Keratinocyte (primary cell): ENCODE measurements around the gene TSPAN18. TPM values are rescaled to one million over a fixed set of nuclear protein-coding genes. Genes with fewer than 3 reads are reported as not detected.

Experiments
- DNase-seq: peaks from one replicate; pipeline ENCODE4 v3.0.0-alpha.2; 2011; ENCODE audit warnings: low read depth, missing footprints, low spot score
- FAIRE-seq: peaks from 2 replicates; lab custom pipeline; 2011; peaks lifted over from hg19 to GRCh38; lab: Jason Lieb, UNC
- H2AFZ ChIP-seq: 2 replicates; pipeline ENCODE4 v1.6.0; 2012; ENCODE audit warnings: low read length, control low read depth, inconsistent platforms; ENCODE audit not compliant: control insufficient read depth
- H3K27ac ChIP-seq: 2 replicates; pipeline ENCODE4 v1.5.1; 2011; ENCODE audit warnings: low read length; ENCODE audit not compliant: control insufficient read depth, insufficient read depth
- H3K27me3 ChIP-seq: 3 replicates; pipeline ENCODE4 v1.6.0; 2011; ENCODE audit warnings: low read length; ENCODE audit not compliant: control insufficient read depth, insufficient read depth; ENCODE audit errors: extremely low read depth
- H3K36me3 ChIP-seq, 2 experiments: 2 replicates in 1 of 2; 3 replicates in 1 of 2; pipeline ENCODE4 v1.5.1; 2011; ENCODE audit warnings: low read length in 2 of 2, mild to moderate bottlenecking in 1 of 2; ENCODE audit not compliant: control insufficient read depth in 2 of 2, insufficient read depth in 2 of 2; ENCODE audit errors: extremely low read depth in 1 of 2
- H3K4me1 ChIP-seq: 3 replicates; pipeline ENCODE4 v1.5.1; 2011; ENCODE audit warnings: low read length; ENCODE audit not compliant: control insufficient read depth, insufficient read depth; ENCODE audit errors: extremely low read depth
- H3K4me2 ChIP-seq: 3 replicates; pipeline ENCODE4 v1.6.0; 2011; ENCODE audit warnings: low read depth, low read length; ENCODE audit not compliant: control insufficient read depth, insufficient read depth; ENCODE audit errors: extremely low read depth
- H3K4me3 ChIP-seq, 3 experiments: fragments of 200-600 bp in 1 of 3; sonication (generic) in 1 of 3; 2 replicates in 2 of 3; 3 replicates in 1 of 3; pipeline ENCODE4 v1.5.1; 2011 to 2016; ENCODE audit warnings: low read length in 3 of 3, mild to moderate bottlenecking in 3 of 3, control low read depth in 2 of 3, inconsistent platforms in 1 of 3, low read depth in 1 of 3, mixed read lengths in 1 of 3, mixed run types in 1 of 3, moderate library complexity in 1 of 3; ENCODE audit not compliant: control insufficient read depth in 2 of 3, insufficient read depth in 2 of 3; ENCODE audit errors: extremely low read depth in 1 of 3
- H3K79me2 ChIP-seq: 2 replicates; pipeline ENCODE4 v1.6.0; 2012; ENCODE audit warnings: low read length; ENCODE audit not compliant: control insufficient read depth, insufficient read depth
- H3K9ac ChIP-seq: 3 replicates; pipeline ENCODE4 v1.6.0; 2011; ENCODE audit warnings: low read length; ENCODE audit not compliant: control insufficient read depth, insufficient read depth; ENCODE audit errors: extremely low read depth
- H3K9me1 ChIP-seq: 3 replicates; pipeline ENCODE4 v1.6.0; 2011; ENCODE audit warnings: low read length; ENCODE audit not compliant: control insufficient read depth, insufficient read depth; ENCODE audit errors: extremely low read depth
- H3K9me3 ChIP-seq: 2 replicates; pipeline ENCODE4 v1.5.1; 2012; ENCODE audit warnings: low read depth, low read length; ENCODE audit not compliant: control insufficient read depth
- H4K20me1 ChIP-seq: 3 replicates; pipeline ENCODE4 v1.6.0; 2011; ENCODE audit warnings: low read length; ENCODE audit not compliant: control insufficient read depth, insufficient read depth; ENCODE audit errors: extremely low read depth
- EZH2 ChIP-seq: IDR thresholded peaks from one replicate; pipeline ENCODE4 v1.6.1; 2012; ENCODE audit warnings: inconsistent platforms, mild to moderate bottlenecking, low read length, moderate library complexity
- dilution Hi-C: fragments of 300-500 bp; cut with MboI; formaldehyde crosslinking; loops from one replicate; pipeline ENCODE4 v1.7.0; 2020; ENCODE audit warnings: low sequenced_read_pairs; ENCODE audit not compliant: extremely low pct_ligation_motif_present
- polyA plus RNA-seq, 5 experiments: library from polyadenylated mRNA; depleted of rRNA in 3 of 5; stranded (reverse) in 3 of 5; stranded (forward) in 1 of 5; unstranded in 1 of 5; fragments of >200 nt; gene quantifications; 1 replicate in 1 of 5; 2 replicates in 3 of 5; 3 replicates in 1 of 5; pipeline versions ENCODE4 v1.2.1 to v1.2.3, GENCODE V29; 2011 to 2012; ENCODE audit warnings: missing spikeins in 2 of 5, low read depth in 1 of 5, low replicate concordance in 1 of 5
- TF ChIP-seq, protein P1 (sequence below), 3 experiments: IDR thresholded peaks in 1 of 3; conservative IDR thresholded peaks in 1 of 3; optimal IDR thresholded peaks in 1 of 3; 2 replicates in 2 of 3; 3 replicates in 1 of 3; pipeline versions ENCODE3 to v1.5.1; 2011; ENCODE audit warnings: low read length in 3 of 3, mild to moderate bottlenecking in 3 of 3, moderate library complexity in 2 of 3, control low read depth in 1 of 3, inconsistent platforms in 1 of 3; ENCODE audit not compliant: insufficient read depth in 2 of 3; ENCODE audit errors: extremely low read depth in 1 of 3

The TSPAN18 gene
- polyA plus RNA-seq, 1 donor (not counting 4 experiments of a cell fraction or from before 2014, with no cell fraction given): not detected

DNA sequence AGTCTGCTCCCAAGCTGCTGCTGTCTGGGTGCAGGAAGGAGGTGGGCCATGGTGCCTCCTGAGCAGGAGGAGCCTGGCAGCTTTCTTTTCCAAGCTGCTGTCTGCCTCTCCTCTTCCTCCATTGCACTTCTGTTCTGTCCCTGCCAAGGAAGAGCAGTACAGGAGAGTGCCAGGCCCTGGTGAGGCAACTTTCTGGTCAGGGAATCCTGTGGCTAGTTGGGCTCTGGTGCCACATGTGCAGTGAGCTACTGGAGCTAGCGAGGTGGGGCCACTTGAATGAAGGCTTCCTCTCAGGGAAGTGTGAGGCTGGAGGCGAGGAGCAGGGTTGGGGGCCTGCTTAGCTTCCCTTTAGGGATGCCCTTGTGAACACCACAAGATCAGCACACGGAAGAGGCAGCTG lies 90.0 kb downstream of the TSPAN18 start:
- FAIRE-seq (no peak), DNase-seq (no peak)
- dilution Hi-C loops: no loop called here
- TF ChIP-seq, protein P1, sequence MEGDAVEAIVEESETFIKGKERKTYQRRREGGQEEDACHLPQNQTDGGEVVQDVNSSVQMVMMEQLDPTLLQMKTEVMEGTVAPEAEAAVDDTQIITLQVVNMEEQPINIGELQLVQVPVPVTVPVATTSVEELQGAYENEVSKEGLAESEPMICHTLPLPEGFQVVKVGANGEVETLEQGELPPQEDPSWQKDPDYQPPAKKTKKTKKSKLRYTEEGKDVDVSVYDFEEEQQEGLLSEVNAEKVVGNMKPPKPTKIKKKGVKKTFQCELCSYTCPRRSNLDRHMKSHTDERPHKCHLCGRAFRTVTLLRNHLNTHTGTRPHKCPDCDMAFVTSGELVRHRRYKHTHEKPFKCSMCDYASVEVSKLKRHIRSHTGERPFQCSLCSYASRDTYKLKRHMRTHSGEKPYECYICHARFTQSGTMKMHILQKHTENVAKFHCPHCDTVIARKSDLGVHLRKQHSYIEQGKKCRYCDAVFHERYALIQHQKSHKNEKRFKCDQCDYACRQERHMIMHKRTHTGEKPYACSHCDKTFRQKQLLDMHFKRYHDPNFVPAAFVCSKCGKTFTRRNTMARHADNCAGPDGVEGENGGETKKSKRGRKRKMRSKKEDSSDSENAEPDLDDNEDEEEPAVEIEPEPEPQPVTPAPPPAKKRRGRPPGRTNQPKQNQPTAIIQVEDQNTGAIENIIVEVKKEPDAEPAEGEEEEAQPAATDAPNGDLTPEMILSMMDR (optimal IDR thresholded peaks at IDR 0.05 in 1 of 3, IDR thresholded peaks at IDR 0.05 in 1 of 3, conservative IDR thresholded peaks at IDR 0.05 in 1 of 3; ENCODE audit: extremely low read depth in 1 of 3, insufficient read depth in 2 of 3, low read length in 3 of 3): no peak
- TF ChIP-seq EZH2: no peak
- H3K27me3 ChIP-seq: peaks cover 20% of the 10 kb centered on the region
- H3K4me3 ChIP-seq: no peak overlapping the region
- H3K4me2 ChIP-seq: no peak overlapping the region
- no peaks in the 10 kb centered on the region for H3K4me1 ChIP-seq
- H3K9me1 ChIP-seq: no peaks in the 10 kb centered on the region
- H4K20me1 ChIP-seq: peaks cover 2% of the 10 kb centered on the region
- no peak overlapping the region for H2AFZ ChIP-seq
- H3K36me3 ChIP-seq: no peaks in the 10 kb centered on the region
- H3K9ac ChIP-seq: no peak overlapping the region
- H3K9me3 ChIP-seq: no peaks in the 10 kb centered on the region
- no peak overlapping the region for H3K27ac ChIP-seq
- H3K79me2 ChIP-seq: no peaks in the 10 kb centered on the region

DNA sequence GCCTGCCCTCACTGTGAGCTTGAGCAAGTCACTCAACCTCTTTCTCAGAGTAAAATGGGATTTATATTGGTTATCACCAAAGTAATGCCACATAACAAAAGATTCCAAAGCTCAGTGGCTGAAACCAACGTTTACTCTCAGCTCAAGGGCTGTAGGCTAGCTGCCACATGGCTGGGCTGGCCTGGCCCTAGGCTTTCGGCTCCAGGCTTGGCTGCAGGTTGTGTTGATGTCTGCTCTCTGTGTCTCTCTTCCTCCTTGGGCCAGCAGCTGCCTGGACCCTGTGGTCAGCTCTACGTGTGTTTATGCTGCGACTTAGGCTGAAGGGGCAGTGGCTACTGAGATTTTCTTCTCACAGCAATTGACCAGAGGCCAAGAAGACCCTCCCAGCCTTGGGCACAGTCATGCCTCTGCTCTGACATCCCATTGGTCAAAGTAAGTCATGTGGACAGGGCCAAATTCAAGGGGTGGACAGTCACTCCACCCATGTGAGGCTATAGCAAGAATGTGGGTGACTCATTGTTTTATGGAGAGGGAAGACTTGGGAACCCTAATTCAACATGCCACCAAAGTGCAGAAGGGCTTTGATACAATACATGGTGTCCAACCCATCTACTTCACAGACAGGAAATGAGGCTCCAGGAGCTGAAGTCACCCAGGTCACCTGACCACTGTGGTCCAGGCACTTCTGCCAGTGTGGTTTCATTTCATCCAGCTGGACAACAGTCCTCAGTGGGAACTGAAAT lies 90.6 kb downstream of the TSPAN18 start:
- FAIRE-seq: no peak
- TF ChIP-seq, protein P1 (optimal IDR thresholded peaks at IDR 0.05 in 1 of 3, IDR thresholded peaks at IDR 0.05 in 1 of 3, conservative IDR thresholded peaks at IDR 0.05 in 1 of 3; ENCODE audit: extremely low read depth in 1 of 3, insufficient read depth in 2 of 3, low read length in 3 of 3): no peak
- TF ChIP-seq EZH2: no peak
- peaks cover 22% of the 10 kb centered on the region for H3K27me3 ChIP-seq
- H3K9ac ChIP-seq: no peak overlapping the region
- H2AFZ ChIP-seq: no peak overlapping the region
- DNase-seq: no peak
- H3K9me1 ChIP-seq: no peaks in the 10 kb centered on the region
- H3K4me1 ChIP-seq: no peaks in the 10 kb centered on the region
- no peaks in the 10 kb centered on the region for H3K36me3 ChIP-seq
- H4K20me1 ChIP-seq: peaks cover 2% of the 10 kb centered on the region
- H3K4me3 ChIP-seq: no peak overlapping the region
- no peaks in the 10 kb centered on the region for H3K79me2 ChIP-seq
- no peak overlapping the region for H3K27ac ChIP-seq
- dilution Hi-C loops: no loop called here
- H3K4me2 ChIP-seq: no peak overlapping the region
- H3K9me3 ChIP-seq: no peaks in the 10 kb centered on the region
